SK-N-SH (cell line): ENCODE data around the gene HECW1.

Experiments used
- EP300 ChIP-seq, 2 experiments: IDR thresholded peaks; 2 replicates each; pipeline versions ENCODE4 v1.4.0 to v1.6.1; 2012; ENCODE audit warnings: borderline replicate concordance in 1 of 2, low read depth in 1 of 2, low read length in 1 of 2
- EZH2phosphoT487 ChIP-seq: fragments of 200-600 bp; sonication (generic); IDR thresholded peaks from 2 replicates; pipeline ENCODE4 v1.6.1; 2017; ENCODE audit warnings: low read depth, mixed run types, mild to moderate bottlenecking, antibody characterized with exemption, moderate library complexity, borderline replicate concordance
- FOXM1 ChIP-seq: IDR thresholded peaks from 2 replicates; pipeline ENCODE4 v1.4.0; 2012; ENCODE audit warnings: low read depth, mild to moderate bottlenecking
- GABPA ChIP-seq: IDR thresholded peaks from 2 replicates; pipeline ENCODE4 v1.4.0; 2012; ENCODE audit warnings: low read depth, mild to moderate bottlenecking
- JUND ChIP-seq: IDR thresholded peaks from 2 replicates; pipeline ENCODE4 v1.4.0; 2012
- MXI1 ChIP-seq: IDR thresholded peaks from 2 replicates; pipeline ENCODE4 v1.6.1; 2012; ENCODE audit warnings: mild to moderate bottlenecking, low read depth, low read length, improper control_type of control experiment
- POLR2AphosphoS5 ChIP-seq: IDR thresholded peaks from 2 replicates; pipeline ENCODE4 v1.6.1; 2012; ENCODE audit warnings: low read depth, low read length
- RAD21 ChIP-seq: IDR thresholded peaks from 2 replicates; pipeline ENCODE4 v1.6.1; 2012; ENCODE audit warnings: mild to moderate bottlenecking, low read length
- RCOR1 ChIP-seq: fragments of 150-350 bp; IDR thresholded peaks from 2 replicates; pipeline ENCODE4 v1.6.1; 2017; ENCODE audit warnings: antibody characterized with exemption, low read length
- SIN3A ChIP-seq: IDR thresholded peaks from 2 replicates; pipeline ENCODE4 v1.6.1; 2012; ENCODE audit warnings: low read depth, mild to moderate bottlenecking, low read length, moderate library complexity, borderline replicate concordance
- TF ChIP-seq, protein P1 (sequence below): fragments of 200-600 bp; sonication (generic); IDR thresholded peaks from 2 replicates; pipeline ENCODE4 v1.6.1; 2017; ENCODE audit warnings: antibody characterized with exemption, mild to moderate bottlenecking, moderate library complexity

GRCh38 chr7:43169076-43169475 lies 56.6 kb downstream of the HECW1 start:
- no peak for TF ChIP-seq MXI1
- TF ChIP-seq, protein P1, sequence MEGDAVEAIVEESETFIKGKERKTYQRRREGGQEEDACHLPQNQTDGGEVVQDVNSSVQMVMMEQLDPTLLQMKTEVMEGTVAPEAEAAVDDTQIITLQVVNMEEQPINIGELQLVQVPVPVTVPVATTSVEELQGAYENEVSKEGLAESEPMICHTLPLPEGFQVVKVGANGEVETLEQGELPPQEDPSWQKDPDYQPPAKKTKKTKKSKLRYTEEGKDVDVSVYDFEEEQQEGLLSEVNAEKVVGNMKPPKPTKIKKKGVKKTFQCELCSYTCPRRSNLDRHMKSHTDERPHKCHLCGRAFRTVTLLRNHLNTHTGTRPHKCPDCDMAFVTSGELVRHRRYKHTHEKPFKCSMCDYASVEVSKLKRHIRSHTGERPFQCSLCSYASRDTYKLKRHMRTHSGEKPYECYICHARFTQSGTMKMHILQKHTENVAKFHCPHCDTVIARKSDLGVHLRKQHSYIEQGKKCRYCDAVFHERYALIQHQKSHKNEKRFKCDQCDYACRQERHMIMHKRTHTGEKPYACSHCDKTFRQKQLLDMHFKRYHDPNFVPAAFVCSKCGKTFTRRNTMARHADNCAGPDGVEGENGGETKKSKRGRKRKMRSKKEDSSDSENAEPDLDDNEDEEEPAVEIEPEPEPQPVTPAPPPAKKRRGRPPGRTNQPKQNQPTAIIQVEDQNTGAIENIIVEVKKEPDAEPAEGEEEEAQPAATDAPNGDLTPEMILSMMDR, result no peak
- no peak for TF ChIP-seq RAD21
- no peak for TF ChIP-seq SIN3A
- TF ChIP-seq EZH2phosphoT487, result no peak
- no peak for TF ChIP-seq RCOR1
- TF ChIP-seq POLR2AphosphoS5, result no peak
- no peak for TF ChIP-seq JUND
- TF ChIP-seq GABPA, result no peak
- no peak for TF ChIP-seq EP300 (IDR thresholded peaks at IDR 0.05; ENCODE audit: borderline replicate concordance in 1 of 2, low read depth in 1 of 2, low read length in 1 of 2)
- TF ChIP-seq FOXM1, result no peak
